OCI-LY3 (cell line): ENCODE measurements around the gene HNRNPA1.

Experiments used
- EZH2phosphoT487 ChIP-seq: fragments of 200-600 bp; shearing (Covaris generic); IDR thresholded peaks from 2 replicates; pipeline ENCODE4 v1.6.1; 2018; ENCODE audit warnings: antibody characterized with exemption, mixed run types, low read depth
- TF ChIP-seq, protein P1 (sequence below): fragments of 200-600, 300-600 bp; sonication (generic); IDR thresholded peaks from 2 replicates; pipeline ENCODE4 v1.5.1; 2014; ENCODE audit warnings: antibody characterized with exemption, low read length, low read depth

DNA sequence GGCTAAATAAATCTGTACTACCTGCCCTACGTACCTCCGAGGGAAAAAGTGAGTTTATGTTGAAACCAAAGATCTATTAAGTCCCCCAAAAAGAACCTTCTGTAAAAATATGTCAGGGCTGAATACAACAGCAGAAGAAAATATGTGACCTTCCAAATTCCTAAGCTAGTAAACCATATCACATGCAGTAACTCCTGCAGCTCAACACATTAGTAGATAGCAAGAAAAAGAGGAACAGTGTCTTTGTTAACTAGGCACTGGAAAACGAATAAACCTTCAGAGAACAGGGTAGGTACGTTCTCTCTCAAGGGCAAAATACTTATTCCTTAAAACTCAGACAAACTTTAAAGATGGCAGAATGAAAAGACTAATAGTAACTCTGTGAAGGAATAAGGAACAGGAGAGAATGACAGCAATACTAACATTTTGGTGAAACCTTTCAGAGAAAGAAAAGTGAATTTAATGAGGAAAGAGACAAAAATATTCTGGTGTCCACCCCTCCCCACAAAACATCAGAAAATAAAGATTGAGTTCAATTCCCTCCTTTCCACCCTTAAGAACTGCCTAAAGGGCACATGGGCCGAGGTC, 18.6 kb upstream of the HNRNPA1 start:
- TF ChIP-seq, protein P1, sequence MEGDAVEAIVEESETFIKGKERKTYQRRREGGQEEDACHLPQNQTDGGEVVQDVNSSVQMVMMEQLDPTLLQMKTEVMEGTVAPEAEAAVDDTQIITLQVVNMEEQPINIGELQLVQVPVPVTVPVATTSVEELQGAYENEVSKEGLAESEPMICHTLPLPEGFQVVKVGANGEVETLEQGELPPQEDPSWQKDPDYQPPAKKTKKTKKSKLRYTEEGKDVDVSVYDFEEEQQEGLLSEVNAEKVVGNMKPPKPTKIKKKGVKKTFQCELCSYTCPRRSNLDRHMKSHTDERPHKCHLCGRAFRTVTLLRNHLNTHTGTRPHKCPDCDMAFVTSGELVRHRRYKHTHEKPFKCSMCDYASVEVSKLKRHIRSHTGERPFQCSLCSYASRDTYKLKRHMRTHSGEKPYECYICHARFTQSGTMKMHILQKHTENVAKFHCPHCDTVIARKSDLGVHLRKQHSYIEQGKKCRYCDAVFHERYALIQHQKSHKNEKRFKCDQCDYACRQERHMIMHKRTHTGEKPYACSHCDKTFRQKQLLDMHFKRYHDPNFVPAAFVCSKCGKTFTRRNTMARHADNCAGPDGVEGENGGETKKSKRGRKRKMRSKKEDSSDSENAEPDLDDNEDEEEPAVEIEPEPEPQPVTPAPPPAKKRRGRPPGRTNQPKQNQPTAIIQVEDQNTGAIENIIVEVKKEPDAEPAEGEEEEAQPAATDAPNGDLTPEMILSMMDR: no peak
- TF ChIP-seq EZH2phosphoT487: no peak
